Loucy (cell line): Measurements from ENCODE around the gene RRAS2.

Source experiments
- H2AFZ ChIP-seq: fragments of 200-600 bp; sonication (generic); 2 replicates; pipeline ENCODE4 v1.6.0; 2016; ENCODE audit warnings: antibody characterized with exemption, mild to moderate bottlenecking, low read length, moderate library complexity
- H3F3A ChIP-seq: fragments of 200-600 bp; 2 replicates; pipeline ENCODE4 v1.6.0; 2016; ENCODE audit warnings: antibody characterized with exemption, low read depth, mild to moderate bottlenecking
- H3K27me3 ChIP-seq: fragments of 200-600 bp; sonication (generic); 2 replicates; pipeline ENCODE4 v1.6.1; 2014; ENCODE audit warnings: low read length, mild to moderate bottlenecking; ENCODE audit not compliant: insufficient read depth, poor library complexity, severe bottlenecking
- H3K36me3 ChIP-seq: fragments of 200-600 bp; sonication (generic); 2 replicates; pipeline ENCODE4 v1.6.1; 2016; ENCODE audit warnings: low read length; ENCODE audit not compliant: insufficient read depth
- H3K4me1 ChIP-seq: fragments of 200-600 bp; sonication (generic); 2 replicates; pipeline ENCODE4 v1.5.1; 2014; ENCODE audit warnings: low read length, mild to moderate bottlenecking; ENCODE audit not compliant: insufficient read depth, poor library complexity, severe bottlenecking
- H3K4me2 ChIP-seq: fragments of 200-600 bp; sonication (generic); 2 replicates; pipeline ENCODE4 v1.6.0; 2014; ENCODE audit warnings: antibody characterized with exemption, low read length, low read depth, mild to moderate bottlenecking; ENCODE audit not compliant: poor library complexity, severe bottlenecking
- H3K4me3 ChIP-seq: fragments of 200-600 bp; sonication (generic); 2 replicates; pipeline ENCODE4 v1.5.1; 2014; ENCODE audit warnings: low read length, mild to moderate bottlenecking, mixed read lengths; ENCODE audit not compliant: poor library complexity, severe bottlenecking
- H3K79me2 ChIP-seq: fragments of 200-600 bp; sonication (generic); 2 replicates; pipeline ENCODE4 v1.6.1; 2014; ENCODE audit warnings: low read length; ENCODE audit not compliant: insufficient read depth
- H3K9ac ChIP-seq: fragments of 200-600 bp; sonication (generic); 2 replicates; pipeline ENCODE4 v1.6.0; 2014; ENCODE audit warnings: mild to moderate bottlenecking, low read depth, low read length, moderate library complexity; ENCODE audit not compliant: poor library complexity, severe bottlenecking
- H3K9me2 ChIP-seq: fragments of 200-600 bp; sonication (generic); replicated peaks from 2 replicates; pipeline ENCODE4 v1.6.1; 2016; ENCODE audit warnings: low read depth, low read length, mixed read lengths
- H3K9me3 ChIP-seq: fragments of 200-600 bp; sonication (generic); 2 replicates; pipeline ENCODE4 v1.6.1; 2014; ENCODE audit warnings: mild to moderate bottlenecking, antibody characterized with exemption, low read length, low read depth; ENCODE audit not compliant: insufficient read depth
- H4K20me1 ChIP-seq: fragments of 200-600 bp; sonication (generic); 2 replicates; pipeline ENCODE4 v1.6.0; 2014; ENCODE audit warnings: antibody characterized with exemption, low read length, mild to moderate bottlenecking; ENCODE audit not compliant: insufficient read depth, poor library complexity, severe bottlenecking
- CTCF ChIP-seq: fragments of 200-600 bp; sonication (generic); conservative IDR thresholded peaks from 2 replicates; pipeline ENCODE4 v1.5.1; 2014; ENCODE audit warnings: mild to moderate bottlenecking, antibody characterized with exemption, low read length
- EZH2phosphoT487 ChIP-seq: fragments of 200-600 bp; IDR thresholded peaks from 2 replicates; pipeline ENCODE4 v1.6.1; 2018; ENCODE audit warnings: antibody characterized with exemption, mild to moderate bottlenecking, moderate library complexity, borderline replicate concordance

The RRAS2 gene

GRCh38 chr11:14244926-14245325, 114.1 kb downstream of the RRAS2 start:
- H2AFZ ChIP-seq = no peak overlapping the region
- TF ChIP-seq CTCF = no peak
- H3F3A ChIP-seq = no peaks in the 10 kb centered on the region
- no peaks in the 10 kb centered on the region for H4K20me1 ChIP-seq
- H3K9me2 ChIP-seq = no peaks in the 10 kb centered on the region
- no peaks in the 10 kb centered on the region for H3K36me3 ChIP-seq
- no peak overlapping the region for H3K4me3 ChIP-seq
- no peak overlapping the region for H3K4me2 ChIP-seq
- no peak overlapping the region for H3K9ac ChIP-seq
- H3K9me3 ChIP-seq = no peaks in the 10 kb centered on the region
- H3K4me1 ChIP-seq = peaks cover 7% of the 10 kb centered on the region
- no peaks in the 10 kb centered on the region for H3K27me3 ChIP-seq
- H3K79me2 ChIP-seq = no peaks in the 10 kb centered on the region

GRCh38 chr11:14242733-14243132, 116.2 kb downstream of the RRAS2 start:
- Histone ChIP-seq H3K4me3 (no peak overlapping the region), H4K20me1 (no peaks in the 10 kb centered on the region), H3K9me3 (no peaks in the 10 kb centered on the region), H3K9me2 (no peaks in the 10 kb centered on the region), H3K4me1 (no peaks in the 10 kb centered on the region), H3K9ac (no peak overlapping the region), H2AFZ (no peak overlapping the region), H3K79me2 (no peaks in the 10 kb centered on the region), H3K27me3 (no peaks in the 10 kb centered on the region), H3F3A (no peaks in the 10 kb centered on the region), H3K36me3 (no peaks in the 10 kb centered on the region), H3K4me2 (no peak overlapping the region)
- TF ChIP-seq CTCF (no peak), EZH2phosphoT487 (no peak)

GRCh38 chr11:14242187-14242586, 116.8 kb downstream of the RRAS2 start:
- no peaks in the 10 kb centered on the region for H3F3A ChIP-seq
- H3K9ac ChIP-seq = no peak overlapping the region
- H2AFZ ChIP-seq = no peak overlapping the region
- no peaks in the 10 kb centered on the region for H3K9me2 ChIP-seq
- H3K36me3 ChIP-seq = no peaks in the 10 kb centered on the region
- no peaks in the 10 kb centered on the region for H3K9me3 ChIP-seq
- H3K27me3 ChIP-seq = no peaks in the 10 kb centered on the region
- TF ChIP-seq EZH2phosphoT487 (no peak), CTCF (no peak)
- H4K20me1 ChIP-seq = no peaks in the 10 kb centered on the region
- H3K4me1 ChIP-seq = no peaks in the 10 kb centered on the region
- H3K4me3 ChIP-seq = no peak overlapping the region
- H3K79me2 ChIP-seq = no peaks in the 10 kb centered on the region
- no peak overlapping the region for H3K4me2 ChIP-seq
